HepG2 (cell line): ENCODE measurements around the gene WDR54. TPM values are rescaled to one million over a fixed set of nuclear protein-coding genes. Genes with fewer than 3 reads are reported as not detected.

Experiments used
- AHDC1 ChIP-seq: sonication (generic); formaldehyde crosslinking; IDR thresholded peaks from 2 replicates; pipeline ENCODE4 v1.5.1; 2020; ENCODE audit warnings: mild to moderate bottlenecking, missing genetic modification reagents, borderline replicate concordance
- BRF2 ChIP-seq: sonication (generic); formaldehyde crosslinking; IDR thresholded peaks from 2 replicates; pipeline ENCODE4 v1.8.1; 2022; ENCODE audit warnings: mild to moderate bottlenecking, missing genetic modification reagents
- DMAP1 ChIP-seq: IDR thresholded peaks from 2 replicates; pipeline ENCODE4 v1.6.1; 2016
- HMG20B ChIP-seq: conservative IDR thresholded peaks from 2 replicates; pipeline ENCODE4 v1.6.1; 2016; ENCODE audit warnings: missing genetic modification reagents, missing compliant biosample characterization
- HNRNPLL ChIP-seq: fragments of 200-400 bp; formaldehyde crosslinking; IDR thresholded peaks from 2 replicates; pipeline ENCODE4 v1.6.1; 2017; ENCODE audit warnings: mild to moderate bottlenecking, low read depth, low read length; ENCODE audit not compliant: poor library complexity, severe bottlenecking
- RFXAP ChIP-seq: sonication (generic); formaldehyde crosslinking; IDR thresholded peaks from 2 replicates; pipeline ENCODE4 v1.4.0; 2020; ENCODE audit warnings: missing genetic modification reagents, borderline replicate concordance
- SNAPC5 ChIP-seq: sonication (generic); formaldehyde crosslinking; IDR thresholded peaks from 2 replicates; pipeline ENCODE4 v1.8.1; 2023; ENCODE audit warnings: mild to moderate bottlenecking, missing genetic modification reagents, borderline replicate concordance
- SRY ChIP-seq: sonication (generic); formaldehyde crosslinking; IDR thresholded peaks from 2 replicates; pipeline ENCODE4 v1.8.0; 2022; ENCODE audit warnings: mild to moderate bottlenecking, missing genetic modification reagents
- ZNF354B ChIP-seq: sonication (generic); formaldehyde crosslinking; IDR thresholded peaks from 2 replicates; pipeline ENCODE4 v1.8.0; 2022; ENCODE audit warnings: mild to moderate bottlenecking, missing genetic modification reagents
- ZNF451 ChIP-seq: sonication (generic); formaldehyde crosslinking; IDR thresholded peaks from 2 replicates; pipeline ENCODE4 v1.5.0; 2020; ENCODE audit warnings: mild to moderate bottlenecking, missing genetic modification reagents
- ZNF670 ChIP-seq: sonication (generic); formaldehyde crosslinking; IDR thresholded peaks from 2 replicates; pipeline ENCODE4 v1.8.0; 2022; ENCODE audit warnings: mild to moderate bottlenecking, missing genetic modification reagents, borderline replicate concordance
- ZSCAN12 ChIP-seq: sonication (generic); formaldehyde crosslinking; IDR thresholded peaks from 2 replicates; pipeline ENCODE4 v1.9.0; 2021; ENCODE audit warnings: mild to moderate bottlenecking, missing genetic modification reagents
- polyA plus RNA-seq, 8 experiments: library from polyadenylated mRNA; depleted of rRNA in 3 of 8; stranded (reverse) in 7 of 8; unstranded in 1 of 8; fragments of >200 nt; fragmentation: Illumina TruSeq in 4 of 8; extraction: Trizol in 4 of 8; gene quantifications; 2 replicates each; pipeline versions ENCODE4 v1.2.1 to v1.2.3, GENCODE V29; 2011 to 2016; ENCODE audit warnings: low read depth in 4 of 8, missing spikeins in 1 of 8, mixed read lengths in 1 of 8; ENCODE audit not compliant: insufficient read depth in 1 of 8
- total RNA-seq, 5 experiments: library from RNA; depleted of rRNA; stranded (reverse); fragments of >200 nt; fragmentation: Illumina TruSeq; extraction: Trizol; gene quantifications; 2 replicates each; pipeline ENCODE4 v1.2.3, GENCODE V29; 2016; ENCODE audit warnings: low read depth in 1 of 5
- TF ChIP-seq, protein P1 (sequence below): IDR thresholded peaks from 2 replicates; pipeline ENCODE4 v1.6.1; 2018; ENCODE audit warnings: missing genetic modification reagents, mild to moderate bottlenecking, missing compliant biosample characterization
- TF ChIP-seq, protein P2 (sequence below): sonication (generic); formaldehyde crosslinking; IDR thresholded peaks from 2 replicates; pipeline ENCODE4 v1.8.1; 2022; ENCODE audit warnings: low read depth, mild to moderate bottlenecking, missing genetic modification reagents
- TF ChIP-seq, protein P3 (sequence below): sonication (generic); formaldehyde crosslinking; IDR thresholded peaks from 2 replicates; pipeline ENCODE4 v1.4.0; 2020; ENCODE audit warnings: missing genetic modification reagents; ENCODE audit errors: not compliant biosample characterization

Gene WDR54
- total and polyA plus RNA-seq, 2 of the 13 experiments (the other 11 are each of a cell fraction or from before 2014, with no cell fraction given): 2.0 to 17.3 TPM

GRCh38 chr2:74441690-74442482 lies 20.4 kb downstream of the WDR54 start, which contains the start of gene RTKN (continued):
- TF ChIP-seq, protein P1, sequence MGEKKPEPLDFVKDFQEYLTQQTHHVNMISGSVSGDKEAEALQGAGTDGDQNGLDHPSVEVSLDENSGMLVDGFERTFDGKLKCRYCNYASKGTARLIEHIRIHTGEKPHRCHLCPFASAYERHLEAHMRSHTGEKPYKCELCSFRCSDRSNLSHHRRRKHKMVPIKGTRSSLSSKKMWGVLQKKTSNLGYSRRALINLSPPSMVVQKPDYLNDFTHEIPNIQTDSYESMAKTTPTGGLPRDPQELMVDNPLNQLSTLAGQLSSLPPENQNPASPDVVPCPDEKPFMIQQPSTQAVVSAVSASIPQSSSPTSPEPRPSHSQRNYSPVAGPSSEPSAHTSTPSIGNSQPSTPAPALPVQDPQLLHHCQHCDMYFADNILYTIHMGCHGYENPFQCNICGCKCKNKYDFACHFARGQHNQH (CRISPR knock-in tag): peak; percentile 80
- TF ChIP-seq BRF2 (CRISPR knock-in tag) (0 out of 2 replicates have a peak, but pooled peaks have one; percentile 53), SRY (peak; percentile 78; the same call in 1 of the 2 replicates), ZSCAN12 (CRISPR knock-in tag) (peak; percentile 93; the same call in 1 of the 2 replicates), ZNF670 (CRISPR knock-in tag) (peak; percentile 70), SNAPC5 (CRISPR knock-in tag) (peak; percentile 80), AHDC1 (CRISPR knock-in tag) (no peak), ZNF354B (0 out of 2 replicates have a peak, but pooled peaks have one; percentile 43), ZNF451 (CRISPR knock-in tag) (peak; percentile 69), HMG20B (CRISPR knock-in tag) (no peak; the same call in 1 of the 2 replicates), DMAP1 (CRISPR knock-in tag) (peak; percentile 74), RFXAP (CRISPR knock-in tag) (peak; percentile 72; the same call in 1 of the 2 replicates), HNRNPLL (peak; percentile 67)
- TF ChIP-seq, protein P2, sequence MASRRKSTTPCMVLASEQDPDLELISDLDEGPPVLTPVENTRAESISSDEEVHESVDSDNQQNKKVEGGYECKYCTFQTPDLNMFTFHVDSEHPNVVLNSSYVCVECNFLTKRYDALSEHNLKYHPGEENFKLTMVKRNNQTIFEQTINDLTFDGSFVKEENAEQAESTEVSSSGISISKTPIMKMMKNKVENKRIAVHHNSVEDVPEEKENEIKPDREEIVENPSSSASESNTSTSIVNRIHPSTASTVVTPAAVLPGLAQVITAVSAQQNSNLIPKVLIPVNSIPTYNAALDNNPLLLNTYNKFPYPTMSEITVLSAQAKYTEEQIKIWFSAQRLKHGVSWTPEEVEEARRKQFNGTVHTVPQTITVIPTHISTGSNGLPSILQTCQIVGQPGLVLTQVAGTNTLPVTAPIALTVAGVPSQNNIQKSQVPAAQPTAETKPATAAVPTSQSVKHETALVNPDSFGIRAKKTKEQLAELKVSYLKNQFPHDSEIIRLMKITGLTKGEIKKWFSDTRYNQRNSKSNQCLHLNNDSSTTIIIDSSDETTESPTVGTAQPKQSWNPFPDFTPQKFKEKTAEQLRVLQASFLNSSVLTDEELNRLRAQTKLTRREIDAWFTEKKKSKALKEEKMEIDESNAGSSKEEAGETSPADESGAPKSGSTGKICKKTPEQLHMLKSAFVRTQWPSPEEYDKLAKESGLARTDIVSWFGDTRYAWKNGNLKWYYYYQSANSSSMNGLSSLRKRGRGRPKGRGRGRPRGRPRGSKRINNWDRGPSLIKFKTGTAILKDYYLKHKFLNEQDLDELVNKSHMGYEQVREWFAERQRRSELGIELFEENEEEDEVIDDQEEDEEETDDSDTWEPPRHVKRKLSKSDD: no peak
- TF ChIP-seq, protein P3, sequence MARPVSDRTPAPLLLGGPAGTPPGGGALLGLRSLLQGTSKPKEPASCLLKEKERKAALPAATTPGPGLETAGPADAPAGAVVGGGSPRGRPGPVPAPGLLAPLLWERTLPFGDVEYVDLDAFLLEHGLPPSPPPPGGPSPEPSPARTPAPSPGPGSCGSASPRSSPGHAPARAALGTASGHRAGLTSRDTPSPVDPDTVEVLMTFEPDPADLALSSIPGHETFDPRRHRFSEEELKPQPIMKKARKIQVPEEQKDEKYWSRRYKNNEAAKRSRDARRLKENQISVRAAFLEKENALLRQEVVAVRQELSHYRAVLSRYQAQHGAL: no peak
